GM18517 (cell line): Measurements from ENCODE around the gene IL1RAPL1.
A peak's percentile ranks its signal among the peaks of the same experiment; 100 is the strongest.

Experiments
- ATAC-seq: cut with Tn5 transposase; IDR thresholded peaks from one replicate; pipeline ENCODE4 v1.9.1; 2021; ENCODE audit warnings: mild to moderate bottlenecking, moderate library complexity; ENCODE audit not compliant: unreplicated experiment

The IL1RAPL1 gene

DNA sequence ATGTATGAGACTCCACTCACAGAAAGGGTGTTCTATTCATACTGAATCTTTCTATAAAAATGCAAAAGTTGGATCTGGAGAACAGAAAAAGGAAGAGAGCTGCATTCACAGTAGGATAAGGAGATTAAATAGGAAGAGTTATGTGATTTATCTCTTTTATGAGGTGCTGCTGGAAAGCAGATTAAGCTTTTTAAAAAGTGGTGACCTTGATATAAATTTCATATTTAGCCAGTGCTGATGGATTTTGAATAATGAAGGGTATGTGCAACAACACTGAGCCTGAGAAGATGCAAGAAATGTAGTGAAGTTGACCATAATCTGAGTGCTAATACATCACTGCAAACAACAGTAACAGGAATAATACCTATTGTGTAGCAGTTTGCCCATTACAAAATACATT is 795.6 kb downstream of the IL1RAPL1 start:
- no peak for ATAC-seq

DNA sequence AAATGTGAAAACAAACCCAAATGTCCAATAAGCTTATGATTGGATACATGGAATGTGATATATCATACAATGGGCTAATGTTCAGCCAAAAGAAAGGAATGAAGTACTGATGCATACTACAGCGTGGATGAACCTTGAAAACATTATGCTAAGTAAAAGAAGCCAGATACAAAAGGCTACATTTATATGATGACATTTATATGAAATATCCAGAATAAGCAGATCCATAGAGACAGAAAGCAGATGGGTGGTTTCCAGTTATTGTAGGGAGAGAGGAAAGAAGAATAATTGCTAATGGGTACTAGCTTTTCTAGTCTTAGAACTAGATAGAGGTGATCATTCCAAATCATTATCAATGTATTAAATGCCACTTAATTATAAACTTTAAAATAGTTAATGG is 801.3 kb downstream of the IL1RAPL1 start:
- no peak for ATAC-seq

DNA sequence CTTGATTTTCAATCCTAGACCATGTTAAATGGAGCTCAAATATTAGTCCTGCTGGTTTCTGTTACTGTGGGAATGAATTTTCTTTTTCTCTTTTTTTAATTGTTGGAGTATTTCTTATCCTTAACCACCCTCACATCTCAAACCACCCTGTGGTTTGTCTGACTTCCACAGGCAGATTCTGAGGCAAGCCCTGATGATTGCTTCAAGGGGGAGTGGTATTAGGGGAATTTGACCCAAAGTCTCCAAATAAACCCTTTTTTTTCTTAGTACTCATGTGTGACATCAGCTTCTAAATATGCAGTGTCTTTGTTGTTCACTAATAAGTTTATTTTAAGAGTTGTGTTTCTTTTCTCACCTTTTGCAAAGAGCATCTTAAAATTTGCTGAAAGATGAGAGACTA is 810.3 kb downstream of the IL1RAPL1 start:
- ATAC-seq: no peak

DNA sequence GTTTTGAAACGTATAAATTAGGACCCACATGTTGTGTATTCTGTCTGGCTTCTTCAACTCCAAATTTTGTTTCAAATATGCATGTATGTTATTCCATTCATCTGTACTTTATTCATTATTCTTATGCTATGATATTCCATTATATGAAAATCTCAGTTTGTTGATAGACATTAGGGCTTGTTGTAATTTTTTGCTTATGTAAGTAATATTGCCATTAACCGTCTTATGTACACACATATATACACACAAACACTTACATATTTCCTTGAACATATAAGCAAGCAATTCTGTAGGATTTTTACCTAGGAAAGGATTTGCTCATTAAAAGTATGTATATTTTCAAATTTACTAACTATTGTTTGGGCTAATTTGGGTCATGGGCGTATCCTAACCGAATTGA is 820.1 kb downstream of the IL1RAPL1 start:
- no peak for ATAC-seq

DNA sequence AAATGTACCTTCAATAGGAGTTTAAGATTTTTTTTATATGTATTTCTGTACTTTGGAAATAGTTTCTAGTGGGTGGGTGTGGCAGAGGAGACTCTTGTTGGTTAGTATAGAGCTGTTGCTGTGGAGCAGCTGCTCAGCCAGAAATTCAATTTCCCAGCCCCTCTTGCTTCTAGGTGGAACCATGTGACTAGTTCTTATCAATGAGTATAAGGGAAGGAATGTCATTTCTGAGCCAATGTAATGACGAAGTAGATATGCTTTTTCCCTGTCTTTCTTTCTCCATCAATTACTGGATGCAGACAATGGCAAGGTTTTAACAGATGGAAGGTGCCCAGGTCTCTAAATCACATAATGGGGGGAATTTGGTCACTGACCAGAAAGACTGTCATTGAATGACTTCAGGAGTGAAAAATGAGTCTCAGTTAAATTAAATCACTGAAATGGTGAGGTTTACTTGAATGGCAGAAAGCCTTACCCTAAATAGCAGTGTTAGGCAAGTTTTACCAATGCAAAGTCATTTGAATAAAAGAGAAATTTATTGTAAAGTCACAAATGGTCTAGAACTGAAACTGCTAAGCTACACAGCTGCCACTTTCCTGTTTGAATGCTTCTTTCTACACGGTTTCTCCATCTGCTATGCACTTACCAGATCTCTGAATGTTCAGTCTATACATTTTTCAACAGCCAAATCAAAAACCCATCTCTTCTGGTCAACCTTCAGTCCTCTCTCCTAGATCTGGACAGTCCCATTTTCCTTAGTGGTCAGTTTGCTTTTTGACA is 832.7 kb downstream of the IL1RAPL1 start:
- ATAC-seq: peak; percentile 86

DNA sequence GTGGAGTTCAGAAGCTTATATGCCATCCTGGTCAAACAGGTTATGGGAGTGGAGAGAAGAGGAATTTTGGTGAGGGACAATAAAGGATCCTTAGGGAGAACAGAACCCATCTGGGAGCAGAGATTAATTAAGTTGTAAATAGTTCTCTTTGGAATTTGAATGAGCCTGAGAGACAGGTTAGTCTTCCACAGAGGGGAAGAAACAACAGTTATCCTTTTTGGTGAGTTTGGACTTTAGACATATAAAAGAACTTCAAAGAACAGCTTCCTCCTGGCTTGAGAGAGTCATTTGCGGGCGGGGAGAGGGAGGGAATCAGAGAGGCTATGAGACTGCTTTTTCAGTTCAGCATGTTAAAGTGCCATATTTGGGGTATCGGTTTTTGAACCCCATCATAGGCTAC is 834.8 kb downstream of the IL1RAPL1 start:
- ATAC-seq: no peak

DNA sequence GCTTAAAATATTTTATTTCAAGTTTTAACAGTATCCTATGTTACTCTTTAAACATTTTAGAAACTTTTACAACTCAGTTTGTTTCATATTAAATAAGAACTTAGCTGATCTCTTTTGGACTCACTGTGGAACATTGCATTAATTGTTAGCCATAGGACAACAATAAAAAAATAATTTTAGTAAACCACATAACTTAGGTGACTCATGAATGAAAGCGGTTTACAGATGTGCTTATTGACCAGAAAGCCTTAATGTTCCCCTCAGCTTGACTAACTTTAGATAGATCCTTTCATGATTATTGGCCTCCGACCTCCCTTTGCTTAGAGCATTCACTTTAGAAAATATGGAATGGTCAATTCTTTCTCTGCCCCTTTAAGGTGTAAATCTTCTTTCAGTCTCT is 844.6 kb downstream of the IL1RAPL1 start:
- ATAC-seq: no peak

DNA sequence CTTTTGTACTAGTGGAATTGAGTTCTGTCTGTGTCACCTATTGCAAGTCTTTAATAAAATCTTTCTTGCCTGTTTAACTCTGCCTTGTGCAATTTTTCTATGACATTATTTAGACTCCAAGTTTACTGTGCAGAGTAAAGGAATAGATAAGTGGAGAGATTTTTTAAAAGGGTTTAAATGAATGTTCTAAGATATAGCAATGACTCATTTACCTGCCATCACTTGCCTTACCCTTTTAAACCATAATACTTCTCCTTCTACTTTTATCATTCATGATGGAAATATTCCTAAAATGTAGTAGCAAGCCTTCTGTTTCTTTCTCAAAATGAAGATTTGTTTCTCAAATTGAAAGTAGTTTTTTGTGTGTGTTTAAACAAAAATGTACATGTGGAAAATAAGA is 845.3 kb downstream of the IL1RAPL1 start:
- ATAC-seq: no peak

DNA sequence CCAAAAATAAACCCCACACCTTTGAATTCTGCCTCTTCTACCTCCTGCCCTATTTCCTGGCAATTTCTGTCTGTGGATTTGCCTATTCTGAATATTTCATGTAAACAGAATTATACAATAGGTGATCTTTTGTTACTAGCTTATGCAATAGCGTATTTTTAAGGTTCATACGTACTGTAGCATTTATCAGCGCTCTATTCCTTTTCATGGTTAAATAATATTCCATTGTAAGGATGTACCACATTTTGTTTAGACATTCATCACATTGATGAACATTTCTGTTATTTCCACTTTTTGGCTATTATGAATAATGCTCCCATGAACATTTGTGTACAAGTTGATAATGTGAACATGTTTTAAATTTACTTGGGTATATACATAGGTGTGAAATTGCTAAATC is 847.7 kb downstream of the IL1RAPL1 start:
- ATAC-seq: no peak

DNA sequence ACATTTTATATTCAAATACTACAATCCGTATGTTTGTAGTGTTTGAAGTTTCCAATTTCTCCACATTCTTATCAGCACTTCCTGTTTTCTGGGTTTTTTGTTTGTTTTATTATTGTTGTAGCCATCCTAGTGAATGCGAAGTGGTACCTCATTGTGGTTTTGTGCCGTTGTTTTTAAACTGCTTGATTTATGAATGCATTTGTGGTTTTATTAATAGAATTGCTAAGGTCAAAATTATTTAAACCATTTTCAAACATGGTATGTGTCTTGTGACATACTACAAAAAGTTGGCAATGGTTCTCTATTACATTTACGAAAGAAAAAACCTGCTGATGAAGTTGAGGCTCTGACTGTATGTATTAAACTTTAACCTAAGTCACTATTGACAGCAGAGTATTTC is 848.1 kb downstream of the IL1RAPL1 start:
- no peak for ATAC-seq

DNA sequence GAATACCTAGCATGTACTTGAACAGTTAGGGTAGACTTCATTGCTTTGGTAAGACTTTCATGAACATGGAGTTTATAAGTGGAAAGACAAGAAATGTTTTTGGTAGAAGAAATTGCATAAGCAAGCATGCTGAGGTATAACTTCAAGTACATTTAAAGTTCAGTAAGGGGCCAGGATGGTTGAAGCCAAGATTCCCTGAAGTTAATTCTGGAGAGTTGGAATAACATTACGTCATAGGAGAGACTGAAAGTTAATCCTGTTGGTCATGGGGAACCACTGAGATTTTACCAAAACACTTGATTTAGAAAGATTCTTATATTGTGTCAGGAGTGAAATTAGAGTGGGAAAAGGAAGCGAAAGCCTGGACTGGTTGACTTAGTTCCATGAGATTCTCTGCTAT is 860.6 kb downstream of the IL1RAPL1 start:
- ATAC-seq: no peak

DNA sequence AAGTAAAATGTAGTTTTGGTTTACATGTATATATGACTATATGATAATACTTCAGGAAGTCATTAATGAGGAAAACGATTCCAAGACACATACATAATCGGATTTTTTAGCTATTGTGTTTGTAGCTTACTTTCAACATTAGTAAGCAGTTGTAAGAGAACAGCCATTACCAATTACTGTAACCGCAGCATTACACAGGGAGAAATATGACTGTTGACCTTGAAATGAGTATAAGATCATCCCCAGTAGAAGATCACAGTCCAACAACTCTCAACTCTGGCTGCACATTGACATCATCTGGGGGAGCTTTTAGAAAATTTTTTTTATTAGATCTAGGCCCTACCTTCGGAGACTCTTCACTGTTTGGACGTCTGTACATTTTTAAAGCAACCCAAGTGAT is 866.1 kb downstream of the IL1RAPL1 start:
- no peak for ATAC-seq

DNA sequence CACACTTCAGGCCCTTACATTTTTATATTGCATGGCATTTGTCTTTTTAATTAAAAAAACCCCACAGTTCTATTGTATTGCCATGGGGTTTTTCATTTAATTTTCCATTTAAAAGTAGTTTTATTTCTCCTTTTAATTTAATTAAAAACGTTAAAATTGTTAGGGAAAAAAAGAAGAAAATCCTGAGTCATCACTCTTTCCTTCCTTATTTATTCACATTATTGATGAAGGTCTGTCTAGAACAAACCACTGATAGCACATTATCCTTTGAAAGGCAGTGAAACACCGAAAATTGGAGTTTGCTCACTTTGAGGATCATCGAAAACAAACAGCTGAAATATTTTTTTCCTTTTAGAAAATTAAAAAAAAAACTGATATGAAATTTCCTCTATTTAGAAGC is 868.5 kb downstream of the IL1RAPL1 start:
- no peak for ATAC-seq

DNA sequence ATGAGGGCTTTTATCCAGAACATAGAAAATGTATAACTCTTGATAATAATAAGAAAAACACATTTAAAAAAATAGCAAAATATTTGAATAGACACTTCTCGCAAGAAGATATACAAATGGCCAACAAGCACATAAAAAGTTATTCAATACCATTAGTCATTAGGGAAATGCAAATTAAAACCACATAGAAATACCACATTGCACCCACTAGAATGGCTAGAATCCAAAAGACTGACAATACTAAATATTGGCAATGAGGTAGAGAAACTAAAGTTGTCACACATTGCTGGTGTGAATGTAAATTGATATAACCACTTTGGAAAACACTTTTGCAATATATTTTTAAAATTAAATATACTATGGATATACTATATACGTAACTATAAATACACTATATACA is 873.8 kb downstream of the IL1RAPL1 start:
- no peak for ATAC-seq

DNA sequence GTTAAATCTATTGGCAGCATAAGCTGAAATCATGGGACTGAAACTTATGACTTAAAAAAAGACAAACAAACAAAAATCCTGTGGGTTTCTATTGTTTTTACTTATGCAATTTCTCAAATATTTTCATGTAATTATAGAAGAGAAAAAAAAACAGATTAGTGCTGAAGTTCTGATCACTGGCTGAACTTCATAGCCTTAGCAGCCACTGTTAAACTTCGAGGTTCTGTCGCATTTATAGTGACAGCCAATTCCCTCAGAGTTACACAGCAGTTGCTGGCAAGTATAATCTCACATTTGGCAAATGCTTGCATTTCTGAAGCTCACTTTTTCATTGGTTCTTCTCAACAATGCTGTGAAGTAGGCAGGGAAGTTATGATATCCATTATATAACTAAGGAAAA is 879.2 kb downstream of the IL1RAPL1 start:
- no peak for ATAC-seq

DNA sequence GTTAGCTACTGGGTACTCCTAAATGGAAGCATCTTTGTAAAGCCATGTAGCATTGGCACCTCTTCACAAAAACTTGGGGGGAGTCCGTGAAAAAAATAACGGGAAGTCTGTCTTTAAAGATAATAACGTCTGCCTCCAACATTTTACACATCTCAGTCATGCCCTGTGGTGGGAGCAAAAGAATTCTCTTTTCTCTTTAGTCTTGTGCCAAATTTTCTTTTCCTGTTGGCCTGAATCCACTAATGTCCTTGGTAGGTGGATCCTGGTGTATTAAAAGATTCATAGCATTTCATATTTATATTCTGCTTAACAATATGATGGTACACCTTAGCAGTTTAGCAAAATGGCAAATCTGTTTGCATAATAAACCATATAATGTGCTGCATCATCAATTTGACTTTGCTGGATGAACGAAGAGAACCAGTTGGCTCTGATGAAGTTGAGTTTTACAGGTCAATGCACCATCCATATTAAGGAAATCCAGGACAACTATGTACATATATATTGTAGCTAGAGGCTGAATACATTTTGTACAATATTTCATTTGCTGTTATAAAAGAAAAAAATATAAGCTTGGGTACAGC is 881.8 kb downstream of the IL1RAPL1 start:
- ATAC-seq: no peak

DNA sequence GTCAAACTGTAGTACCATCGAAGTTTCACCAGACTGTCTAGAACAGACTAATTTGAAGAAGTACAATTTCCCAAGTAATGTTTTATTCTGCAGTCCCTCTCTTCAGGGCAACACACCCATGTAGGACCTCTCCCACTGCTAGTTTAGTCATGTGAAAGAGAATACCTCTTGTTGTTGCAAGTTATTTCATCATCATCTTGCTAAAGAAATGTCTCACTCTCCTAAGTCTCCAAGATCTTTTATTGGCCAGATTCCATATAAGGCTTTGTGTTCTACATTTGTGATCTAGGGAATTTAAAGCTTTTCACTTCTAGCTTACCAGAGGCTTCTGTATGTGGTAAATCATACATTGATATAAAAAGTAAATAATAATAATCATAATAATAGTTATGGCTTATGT is 882.8 kb downstream of the IL1RAPL1 start:
- no peak for ATAC-seq

DNA sequence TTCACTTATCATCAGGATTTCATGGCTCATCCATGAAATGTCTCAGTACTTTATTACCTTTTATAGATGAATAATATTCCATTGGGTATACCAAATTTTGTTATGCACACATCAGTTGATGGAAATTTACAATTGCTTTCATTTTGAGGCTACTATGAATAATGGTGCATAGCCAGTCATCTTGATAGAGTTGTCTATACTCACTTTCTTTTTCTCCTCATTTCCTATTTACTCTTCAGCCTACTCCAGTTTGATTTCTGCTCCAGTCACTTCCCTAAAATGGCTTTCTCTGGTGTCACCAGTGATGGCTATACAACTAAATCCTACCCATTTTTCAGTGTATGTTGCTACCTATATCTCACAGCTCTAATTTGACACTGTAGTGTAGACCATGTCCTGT is 884.6 kb downstream of the IL1RAPL1 start:
- ATAC-seq: peak; percentile 60

DNA sequence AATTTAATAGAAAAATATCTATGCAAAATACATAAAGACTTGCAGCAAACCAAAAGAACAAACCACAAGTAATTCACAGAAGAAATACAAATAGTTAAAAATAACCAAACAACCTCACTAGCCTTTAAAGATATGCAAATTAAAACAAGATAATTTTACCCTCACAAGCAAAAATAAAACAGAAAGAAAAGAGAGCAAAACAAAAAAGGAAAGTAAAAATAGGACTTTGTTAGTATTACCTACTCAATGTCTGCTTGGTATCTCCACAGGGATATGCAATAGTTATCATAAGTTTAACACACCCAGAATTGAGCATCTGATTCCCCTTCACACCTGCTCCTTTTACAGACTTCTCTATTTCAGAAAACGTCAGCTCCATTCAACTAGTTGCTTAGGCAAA is 890.6 kb downstream of the IL1RAPL1 start:
- peak; percentile 62 for ATAC-seq

DNA sequence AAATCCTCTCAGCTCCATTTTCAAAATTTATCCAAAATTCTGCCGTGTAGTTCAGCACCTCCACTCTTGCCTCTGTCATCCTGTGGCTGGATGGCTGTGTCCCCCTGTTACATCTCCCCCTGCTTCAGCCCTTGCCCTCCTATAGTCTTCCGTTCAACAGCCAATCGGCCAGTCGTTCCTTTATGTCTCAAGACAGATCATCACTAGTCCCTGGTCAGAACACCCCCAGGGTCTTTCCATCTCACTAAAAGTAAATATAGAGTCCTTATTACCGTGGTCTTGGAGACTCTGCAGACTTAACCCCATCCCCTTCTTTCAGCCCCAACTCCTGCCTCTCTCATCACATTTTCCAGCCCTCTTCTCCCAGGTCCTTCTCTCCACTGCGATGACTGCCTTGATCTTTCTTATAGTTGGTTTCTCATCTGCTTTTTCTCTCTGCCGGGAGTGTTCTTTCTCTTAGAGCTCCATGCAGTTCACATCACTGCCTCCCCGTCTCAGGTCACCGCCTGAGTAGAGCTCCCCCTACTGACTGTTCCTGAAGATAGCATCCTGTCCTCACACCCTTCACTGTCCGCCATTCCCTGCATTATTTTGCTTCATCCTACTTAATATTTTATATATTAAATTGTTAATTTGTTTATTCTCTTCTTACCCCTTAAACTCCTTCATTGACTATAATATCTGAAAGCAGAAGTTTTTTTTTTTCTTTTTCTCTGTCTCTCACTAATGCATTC is 891.3 kb downstream of the IL1RAPL1 start:
- peak; percentile 89 for ATAC-seq

DNA sequence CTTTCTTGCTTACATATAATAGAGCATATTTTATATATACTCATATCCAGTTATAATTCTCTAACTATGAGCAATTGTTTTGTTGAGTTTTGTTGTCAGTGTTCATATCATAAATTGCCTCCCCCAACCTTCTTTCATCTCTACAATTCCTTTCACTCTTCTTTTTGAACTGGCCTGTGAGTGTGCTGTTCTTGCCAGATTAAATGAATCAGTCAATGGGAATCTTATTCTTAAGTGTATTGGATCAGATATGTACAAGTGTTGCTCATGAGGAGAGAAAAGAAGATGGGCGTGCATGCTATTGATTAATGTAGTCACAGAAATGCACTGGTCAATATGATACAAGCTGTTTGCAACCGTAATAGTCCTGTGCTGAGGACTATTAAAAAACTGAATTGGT is 900.0 kb downstream of the IL1RAPL1 start:
- no peak for ATAC-seq

DNA sequence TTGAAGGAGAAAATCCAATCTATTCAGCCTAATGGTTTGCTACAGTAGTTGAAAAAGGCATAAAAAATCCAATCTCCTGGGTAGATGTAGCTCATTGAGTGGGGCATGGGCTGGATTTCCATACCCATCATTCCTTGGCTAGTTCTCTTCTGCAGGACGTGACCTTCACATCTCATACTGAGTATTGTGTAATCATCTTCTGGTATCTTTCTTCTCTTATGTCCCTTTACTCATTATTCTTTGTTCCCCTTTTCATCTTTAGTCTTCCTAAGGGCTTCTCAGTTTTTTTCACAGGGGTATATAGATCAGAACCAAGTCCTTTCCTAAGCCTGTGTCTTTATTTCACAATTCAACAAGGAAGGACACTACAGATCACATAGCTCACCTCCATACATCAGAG is 900.5 kb downstream of the IL1RAPL1 start:
- ATAC-seq: peak; percentile 44
